BLaER1 (cell line): ENCODE results near the gene RANBP3.
A peak's percentile ranks its signal among the peaks of the same experiment; 100 is the strongest.
"Not testable (repeated sequence)": the region's sequence is repeated elsewhere in the genome, so short reads cannot be mapped to it uniquely, and the experiment has no call there.

Experiments
- H3K27ac ChIP-seq: shearing (Covaris generic); formaldehyde crosslinking; 2 replicates; pipeline ENCODE4 v1.8.1; 2022
- H3K27me3 ChIP-seq: shearing (Covaris generic); formaldehyde crosslinking; 2 replicates; pipeline ENCODE4 v1.8.1; 2022
- H3K36me3 ChIP-seq: shearing (Covaris generic); formaldehyde crosslinking; 2 replicates; pipeline ENCODE4 v1.8.1; 2022
- H3K4me1 ChIP-seq: shearing (Covaris generic); formaldehyde crosslinking; 2 replicates; pipeline ENCODE4 v1.8.1; 2022
- H3K4me2 ChIP-seq: shearing (Covaris generic); formaldehyde crosslinking; 2 replicates; pipeline ENCODE4 v1.8.1; 2022
- H3K4me3 ChIP-seq: shearing (Covaris generic); formaldehyde crosslinking; 2 replicates; pipeline ENCODE4 v1.8.1; 2022
- H3K9ac ChIP-seq: shearing (Covaris generic); formaldehyde crosslinking; 2 replicates; pipeline ENCODE4 v1.8.1; 2022
- H3K9me3 ChIP-seq: shearing (Covaris generic); formaldehyde crosslinking; 2 replicates; pipeline ENCODE4 v1.8.1; 2022
- H4K20me1 ChIP-seq: shearing (Covaris generic); formaldehyde crosslinking; 2 replicates; pipeline ENCODE4 v1.8.1; 2022
- Cebpa-rat ChIP-seq: shearing (Covaris generic); IDR thresholded peaks from 2 replicates; pipeline ENCODE4 v1.8.1; 2022

Gene RANBP3

DNA sequence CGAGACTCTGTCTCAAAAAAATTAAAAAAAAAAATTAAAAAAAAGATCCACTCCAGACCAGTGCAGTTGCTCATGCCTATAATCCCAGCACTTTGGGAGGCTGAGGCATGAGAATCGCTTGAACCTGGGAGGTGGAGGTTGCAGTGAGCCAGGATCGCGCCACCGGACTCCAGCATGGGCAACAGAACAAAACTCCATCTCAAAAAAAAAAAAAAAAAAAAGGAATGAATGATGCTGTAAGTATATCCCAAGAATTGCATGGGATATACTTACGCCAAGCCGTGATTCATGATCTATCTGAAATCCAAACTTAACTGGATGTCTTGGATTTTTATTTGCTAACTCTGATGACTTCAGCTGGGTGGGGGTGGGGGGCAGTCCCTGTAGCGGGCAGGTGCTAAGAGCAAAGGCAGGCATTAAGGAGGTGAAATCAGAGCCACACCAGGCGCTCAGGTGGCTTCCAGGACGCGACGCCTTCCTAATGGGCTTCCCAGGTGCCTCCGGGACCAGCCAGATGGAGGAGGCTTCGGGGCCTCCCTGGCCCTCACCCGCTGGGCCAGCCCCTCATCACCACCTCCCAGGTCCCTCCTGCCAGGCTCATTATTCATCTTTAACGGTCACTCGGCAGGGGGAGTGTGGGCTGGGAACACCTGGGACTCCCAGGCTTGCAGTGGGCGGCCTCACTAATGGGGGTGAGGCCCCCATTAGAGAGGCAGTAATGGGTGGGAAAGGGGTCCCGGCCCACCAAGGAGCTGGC, 96.2 kb downstream of the RANBP3 start:
- no peaks in the 10 kb centered on the region for H3K36me3 ChIP-seq
- no peak for TF ChIP-seq Cebpa-rat
- no peak overlapping the region for H3K27ac ChIP-seq
- H3K9ac ChIP-seq = no peak overlapping the region
- H3K27me3 ChIP-seq = no peaks in the 10 kb centered on the region
- H4K20me1 ChIP-seq = no peaks in the 10 kb centered on the region
- H3K9me3 ChIP-seq = no peaks in the 10 kb centered on the region
- peaks cover 20% of the 10 kb centered on the region for H3K4me1 ChIP-seq
- no peak overlapping the region for H3K4me3 ChIP-seq
- H3K4me2 ChIP-seq = no peak overlapping the region

DNA sequence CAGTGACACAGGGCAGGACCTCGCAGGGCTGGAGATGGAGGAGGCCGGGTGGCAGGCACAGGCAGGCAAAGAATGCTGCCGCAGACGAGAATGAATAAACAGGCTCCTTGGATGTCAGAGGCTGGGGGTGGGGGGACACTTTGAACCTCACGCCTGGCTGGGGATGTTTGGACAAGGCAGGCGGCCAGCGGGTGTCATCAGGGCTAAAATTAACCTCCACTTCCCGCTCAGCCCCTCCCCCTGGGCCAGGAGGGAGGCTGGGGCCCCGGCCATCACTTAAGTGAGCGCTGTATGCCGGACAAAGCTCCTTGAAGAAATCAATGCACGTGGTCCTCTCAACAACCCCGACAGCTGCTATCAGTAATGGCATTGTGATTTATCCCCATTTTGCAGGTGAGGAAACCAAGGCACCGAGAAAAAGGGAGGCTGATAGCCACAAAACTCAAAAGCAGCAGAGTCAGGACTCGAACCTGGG, 97.3 kb downstream of the RANBP3 start:
- no peaks in the 10 kb centered on the region for H4K20me1 ChIP-seq
- no peak overlapping the region for H3K4me3 ChIP-seq
- H3K36me3 ChIP-seq = no peaks in the 10 kb centered on the region
- H3K4me2 ChIP-seq = peak overlapping the region; percentile 42
- H3K27me3 ChIP-seq = no peaks in the 10 kb centered on the region
- peaks cover 20% of the 10 kb centered on the region for H3K4me1 ChIP-seq
- no peak for TF ChIP-seq Cebpa-rat
- H3K9me3 ChIP-seq = no peaks in the 10 kb centered on the region
- no peak overlapping the region for H3K27ac ChIP-seq
- no peak overlapping the region for H3K9ac ChIP-seq

DNA sequence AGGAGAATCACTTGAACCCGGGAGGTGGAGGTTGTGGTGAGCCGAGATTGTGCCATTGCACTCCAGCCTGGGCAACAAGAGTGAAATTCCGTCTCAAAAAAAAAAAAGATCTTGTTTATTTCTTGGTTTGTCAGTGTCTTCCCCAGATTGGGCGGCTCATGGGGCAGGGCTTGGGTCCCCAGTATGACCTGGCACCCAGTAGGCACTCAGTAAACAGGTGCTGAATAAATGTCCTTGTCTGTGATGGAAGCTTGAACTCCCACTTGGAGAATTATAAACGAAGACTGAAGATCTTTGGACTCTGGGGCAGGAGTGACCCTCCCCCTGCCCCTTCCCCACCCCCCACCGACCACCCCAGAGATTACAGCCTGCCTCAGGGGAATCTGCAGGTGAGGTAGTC, 97.7 kb downstream of the RANBP3 start:
- no peak overlapping the region for H3K9ac ChIP-seq
- no peaks in the 10 kb centered on the region for H4K20me1 ChIP-seq
- peaks cover 20% of the 10 kb centered on the region for H3K4me1 ChIP-seq
- TF ChIP-seq Cebpa-rat = no peak
- H3K9me3 ChIP-seq = no peaks in the 10 kb centered on the region
- no peak overlapping the region for H3K4me3 ChIP-seq
- H3K27me3 ChIP-seq = no peaks in the 10 kb centered on the region
- no peak overlapping the region for H3K27ac ChIP-seq
- no peaks in the 10 kb centered on the region for H3K36me3 ChIP-seq
- no peak overlapping the region for H3K4me2 ChIP-seq

DNA sequence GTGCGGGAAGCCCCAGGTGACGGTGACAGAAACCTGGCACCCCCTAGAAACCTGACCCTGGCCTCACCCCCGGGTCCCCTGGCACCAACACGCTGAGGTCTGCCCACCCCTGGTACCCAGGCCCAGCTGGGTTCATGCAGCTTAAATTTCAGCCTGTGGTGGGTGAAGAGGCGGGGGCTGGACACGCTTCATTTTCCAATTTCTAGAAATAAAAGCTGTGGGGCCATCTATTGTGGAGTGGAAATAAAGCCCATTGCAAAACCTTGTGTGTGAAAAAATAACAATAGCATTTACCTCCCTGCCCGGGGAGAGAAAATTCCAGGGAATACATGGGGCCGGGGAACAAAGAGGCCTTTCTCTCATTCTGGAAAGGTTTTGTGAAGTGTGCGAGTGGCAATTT, 100.1 kb downstream of the RANBP3 start:
- Histone ChIP-seq H3K9ac (no peak overlapping the region), H4K20me1 (no peaks in the 10 kb centered on the region), H3K4me1 (peaks cover 20% of the 10 kb centered on the region), H3K4me2 (0 out of 2 replicates have a peak overlapping the region, but pooled peaks have one; percentile 11), H3K36me3 (no peaks in the 10 kb centered on the region), H3K27ac (no peak overlapping the region), H3K4me3 (no peak overlapping the region), H3K9me3 (no peaks in the 10 kb centered on the region), H3K27me3 (no peaks in the 10 kb centered on the region)
- TF ChIP-seq Cebpa-rat = no peak

DNA sequence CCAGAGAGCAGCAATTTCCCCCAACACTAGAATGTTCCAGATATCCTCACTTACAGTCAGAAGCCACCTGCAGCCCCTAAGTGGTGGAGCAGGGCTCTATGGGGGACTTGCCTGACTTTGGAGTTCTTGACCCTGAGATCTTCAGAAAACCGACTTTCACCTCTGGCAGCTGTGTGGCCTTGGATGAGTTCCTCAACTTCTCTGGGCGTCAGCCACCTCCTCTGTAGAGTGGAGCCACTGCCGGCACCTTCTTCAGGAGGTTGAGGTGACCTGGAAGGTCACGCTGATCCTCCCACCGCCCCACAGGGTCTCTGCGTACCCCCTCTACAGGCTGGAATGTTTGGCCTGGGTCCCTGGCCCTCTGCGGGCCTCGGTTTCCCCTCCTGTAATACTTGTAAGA, 100.5 kb downstream of the RANBP3 start:
- H4K20me1 ChIP-seq = no peaks in the 10 kb centered on the region
- no peak overlapping the region for H3K4me3 ChIP-seq
- H3K4me2 ChIP-seq = 0 out of 2 replicates have a peak overlapping the region, but pooled peaks have one; percentile 11
- no peak for TF ChIP-seq Cebpa-rat
- H3K4me1 ChIP-seq = peaks cover 20% of the 10 kb centered on the region
- H3K27ac ChIP-seq = no peak overlapping the region
- H3K27me3 ChIP-seq = no peaks in the 10 kb centered on the region
- no peak overlapping the region for H3K9ac ChIP-seq
- no peaks in the 10 kb centered on the region for H3K36me3 ChIP-seq
- H3K9me3 ChIP-seq = no peaks in the 10 kb centered on the region

DNA sequence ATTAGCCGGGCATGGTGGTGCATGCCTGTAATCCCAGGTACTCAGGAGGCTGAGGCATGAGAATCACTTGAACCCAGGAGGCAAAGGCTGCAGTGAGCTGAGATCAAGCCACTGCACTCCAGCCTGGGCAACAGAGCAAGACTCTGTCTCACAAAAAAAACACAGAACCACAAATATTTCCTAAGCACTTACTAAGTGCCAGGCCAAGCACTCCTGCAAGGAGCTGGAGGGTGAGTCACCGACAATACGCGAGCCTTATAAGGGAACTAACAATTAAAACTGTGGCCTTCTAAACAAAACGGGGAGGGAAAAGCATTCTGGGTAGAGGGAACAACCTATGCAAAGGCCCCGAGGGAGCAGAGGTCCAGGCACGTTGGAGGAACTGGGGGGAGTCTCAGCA, 103.4 kb downstream of the RANBP3 start:
- H3K4me1 ChIP-seq, H3K9ac ChIP-seq, H3K4me3 ChIP-seq, H3K4me2 ChIP-seq, H3K27me3 ChIP-seq, H3K27ac ChIP-seq, H3K9me3 ChIP-seq, H4K20me1 ChIP-seq, H3K36me3 ChIP-seq: not testable (repeated sequence)

DNA sequence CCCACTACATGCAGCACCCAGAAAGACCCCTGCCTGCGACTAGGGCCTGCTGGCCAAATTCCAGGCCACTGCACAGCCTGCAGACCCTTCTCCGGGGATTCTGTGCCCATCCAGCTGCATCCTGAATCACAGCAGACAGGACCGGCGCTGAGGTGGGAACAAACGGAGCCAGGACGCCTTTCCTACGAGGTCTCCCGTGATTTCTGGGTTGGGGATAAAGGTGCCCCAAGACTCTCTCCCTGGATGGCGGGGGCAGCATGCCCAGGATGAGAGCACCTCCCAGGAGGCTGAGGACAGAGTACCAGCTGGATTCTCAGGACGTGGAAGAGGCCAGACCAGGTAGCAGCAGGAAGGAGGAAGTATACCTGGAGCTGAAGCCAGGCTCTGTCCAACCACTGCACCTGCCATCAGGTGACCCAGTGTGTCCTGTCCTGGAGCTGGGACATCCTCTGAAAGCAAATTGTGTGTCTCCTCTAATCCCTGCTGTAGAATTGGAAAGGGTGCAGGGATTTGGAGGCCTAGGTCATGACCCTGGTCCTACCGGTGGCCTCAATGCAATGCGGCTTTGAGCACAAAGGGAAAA, 104.2 kb downstream of the RANBP3 start:
- Histone ChIP-seq H3K9me3 (no peaks in the 10 kb centered on the region), H4K20me1 (no peaks in the 10 kb centered on the region), H3K4me3 (no peak overlapping the region), H3K9ac (no peak overlapping the region), H3K4me1 (0 out of 2 replicates have a peak, but pooled peaks cover 6% of the 10 kb centered on the region), H3K4me2 (no peak overlapping the region), H3K36me3 (no peaks in the 10 kb centered on the region), H3K27me3 (no peaks in the 10 kb centered on the region), H3K27ac (no peak overlapping the region)
- no peak for TF ChIP-seq Cebpa-rat

DNA sequence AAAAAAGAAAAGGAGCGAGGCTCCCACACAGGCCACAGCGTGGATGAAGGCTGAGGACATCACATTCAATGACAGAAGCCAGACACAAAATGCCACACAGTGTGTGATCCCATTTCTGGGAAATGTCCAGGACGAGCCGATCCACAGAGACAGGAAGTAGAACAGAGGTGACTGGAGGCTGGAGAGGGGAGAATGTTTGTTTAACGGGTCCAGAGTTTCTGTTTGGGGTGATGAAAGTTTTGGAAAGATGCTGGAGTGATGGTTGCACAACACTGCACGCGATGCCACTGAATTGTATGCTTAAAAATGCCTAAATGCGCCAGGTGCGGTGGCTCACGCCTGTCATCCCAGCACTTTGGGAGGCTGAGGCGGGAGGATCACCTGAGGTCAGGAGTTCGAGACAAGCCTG, 107.0 kb downstream of the RANBP3 start:
- Histone ChIP-seq H4K20me1 (no peaks in the 10 kb centered on the region), H3K9me3 (no peaks in the 10 kb centered on the region), H3K4me2 (no peak overlapping the region), H3K9ac (no peak overlapping the region), H3K36me3 (no peaks in the 10 kb centered on the region), H3K4me1 (no peaks in the 10 kb centered on the region), H3K27me3 (no peaks in the 10 kb centered on the region), H3K4me3 (no peak overlapping the region), H3K27ac (no peak overlapping the region)
- no peak for TF ChIP-seq Cebpa-rat

DNA sequence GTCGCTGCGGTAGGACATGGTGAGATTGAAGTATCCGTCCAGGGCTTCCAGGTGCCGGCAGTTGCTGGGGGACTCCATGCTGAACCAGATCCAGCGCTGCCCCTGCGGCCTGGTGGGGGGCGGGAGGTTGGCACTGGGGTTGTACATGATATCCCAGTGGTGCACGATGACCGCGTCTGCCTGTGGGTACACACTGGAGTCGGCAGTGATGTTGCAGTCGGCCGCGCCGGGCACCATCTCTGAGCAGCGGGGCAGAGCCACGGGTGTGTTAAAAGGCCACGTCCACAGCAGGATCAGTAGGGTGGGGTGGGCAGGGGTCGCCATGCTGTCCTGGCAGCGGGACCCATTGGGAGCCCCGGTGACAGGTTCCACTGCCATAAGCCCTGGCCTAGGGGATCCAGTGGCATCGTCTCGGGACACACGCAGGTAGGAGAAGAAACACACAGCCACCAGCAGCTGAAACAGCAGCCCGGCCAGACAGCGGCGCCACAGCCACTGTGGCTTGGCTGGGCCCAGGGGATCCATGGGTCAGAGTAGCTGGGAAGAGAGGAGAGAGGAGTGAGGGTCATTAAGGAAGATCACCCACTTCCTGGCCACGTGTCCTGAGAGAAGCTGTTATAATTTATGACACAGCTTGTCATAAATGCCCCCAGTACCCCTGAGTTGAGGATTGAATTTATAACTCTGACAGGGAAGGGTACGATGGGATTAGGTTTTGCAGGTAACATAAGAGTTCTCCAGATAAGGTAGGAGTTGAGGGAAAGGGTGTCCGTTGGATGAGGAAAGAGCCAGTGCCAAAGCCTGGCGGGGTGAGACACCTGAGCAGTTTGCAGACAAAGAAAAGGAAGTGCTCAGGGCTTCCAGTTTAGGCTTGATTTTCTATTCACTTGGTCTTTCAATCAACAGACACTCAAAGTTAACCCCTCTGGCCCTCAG, 110.5 kb downstream of the RANBP3 start:
- no peaks in the 10 kb centered on the region for H3K36me3 ChIP-seq
- H3K4me3 ChIP-seq = no peak overlapping the region
- H3K27ac ChIP-seq = no peak overlapping the region
- no peak overlapping the region for H3K4me2 ChIP-seq
- H4K20me1 ChIP-seq = no peaks in the 10 kb centered on the region; the same call in 1 of the 2 replicates
- no peak for TF ChIP-seq Cebpa-rat
- H3K27me3 ChIP-seq = no peaks in the 10 kb centered on the region
- no peaks in the 10 kb centered on the region for H3K9me3 ChIP-seq
- H3K4me1 ChIP-seq = peaks cover 8% of the 10 kb centered on the region
- H3K9ac ChIP-seq = no peak overlapping the region
